Activated CD8-positive, alpha-beta memory T cell treated with anti-CD3 and anti-CD28 coated beads, Interleukin-2, amount 10 ng/mL, durations not matched to agents 7 days and 5 days (primary cell): Measurements from ENCODE around the gene GPATCH4. TPM values are rescaled to one million over a fixed set of nuclear protein-coding genes. Genes with fewer than 3 reads are reported as not detected.
"Not testable (repeated sequence)": the region's sequence is repeated elsewhere in the genome, so short reads cannot be mapped to it uniquely, and the experiment has no call there.

Experiments
- ATAC-seq: fragments of 150-1000 bp; cut with Tn5 transposase; one replicate; pipeline ENCODE4 v1.10.0; 2021; ENCODE audit warnings: moderate library complexity
- CTCF ChIA-PET: fragments of 350-600 bp; sonication (Branson Sonifier 250); formaldehyde crosslinking; loops from one replicate; lab custom pipeline; 2021; ENCODE audit warnings: antibody characterized with exemption; lab: Charles Lee
- DNase-seq: peaks from one replicate; pipeline ENCODE4 v3.0.0-alpha.2; 2020
- H3K27ac Mint-ChIP-seq: one replicate; pipeline ENCODE4 v1.8.0; 2021; ENCODE audit warnings: mild to moderate bottlenecking, mixed read lengths
- H3K27me3 Mint-ChIP-seq: one replicate; pipeline ENCODE4 v1.8.0; 2021; ENCODE audit warnings: mixed read lengths
- H3K36me3 Mint-ChIP-seq: one replicate; pipeline ENCODE4 v1.8.0; 2021; ENCODE audit warnings: mild to moderate bottlenecking, mixed read lengths
- H3K4me1 Mint-ChIP-seq: one replicate; pipeline ENCODE4 v1.8.0; 2021; ENCODE audit warnings: mixed read lengths
- H3K4me3 Mint-ChIP-seq: one replicate; pipeline ENCODE4 v1.8.0; 2021; ENCODE audit warnings: mild to moderate bottlenecking, moderate library complexity, mixed read lengths
- H3K9me3 Mint-ChIP-seq: one replicate; pipeline ENCODE4 v1.8.0; 2022; ENCODE audit warnings: low read depth, mixed read lengths
- total RNA-seq, 2 experiments: library from RNA; stranded (reverse); gene quantifications; one replicate each; pipeline ENCODE4 v1.2.3, GENCODE V29; 2021

GPATCH4 gene
- total RNA-seq, 2 experiments from 2014 or later: 40.5 to 50.9 TPM

DNA sequence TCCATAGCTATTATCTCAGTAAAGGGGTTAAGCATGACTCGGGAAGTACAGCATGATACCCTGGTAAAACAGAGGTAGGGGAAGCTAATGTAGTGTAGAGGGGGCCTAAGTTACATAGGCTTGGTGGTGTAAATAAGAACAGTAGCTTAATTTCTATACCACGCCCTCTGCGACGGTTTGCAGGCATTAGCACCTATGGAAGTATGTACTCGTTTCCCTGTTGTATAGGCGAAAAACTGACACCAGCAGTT lies 10.2 kb downstream of the GPATCH4 start:
- Mint-ChIP-seq H3K27ac (peak overlapping the region; percentile 88), H3K9me3 (no peaks in the 10 kb centered on the region), H3K4me3 (peak overlapping the region; percentile 83), H3K36me3 (peaks cover 12% of the 10 kb centered on the region), H3K4me1 (peaks cover 28% of the 10 kb centered on the region), H3K27me3 (no peaks in the 10 kb centered on the region)
- CTCF ChIA-PET: interaction anchor here (0.8 to 4.2 kb wide), 18 partner anchors 9 to 205 kb away, joined by 3 to 24 read pairs (median 4); partner anchors contain the start of genes CRABP2, GPATCH4 and MEF2D
- no peak for ATAC-seq
- no peak for DNase-seq

DNA sequence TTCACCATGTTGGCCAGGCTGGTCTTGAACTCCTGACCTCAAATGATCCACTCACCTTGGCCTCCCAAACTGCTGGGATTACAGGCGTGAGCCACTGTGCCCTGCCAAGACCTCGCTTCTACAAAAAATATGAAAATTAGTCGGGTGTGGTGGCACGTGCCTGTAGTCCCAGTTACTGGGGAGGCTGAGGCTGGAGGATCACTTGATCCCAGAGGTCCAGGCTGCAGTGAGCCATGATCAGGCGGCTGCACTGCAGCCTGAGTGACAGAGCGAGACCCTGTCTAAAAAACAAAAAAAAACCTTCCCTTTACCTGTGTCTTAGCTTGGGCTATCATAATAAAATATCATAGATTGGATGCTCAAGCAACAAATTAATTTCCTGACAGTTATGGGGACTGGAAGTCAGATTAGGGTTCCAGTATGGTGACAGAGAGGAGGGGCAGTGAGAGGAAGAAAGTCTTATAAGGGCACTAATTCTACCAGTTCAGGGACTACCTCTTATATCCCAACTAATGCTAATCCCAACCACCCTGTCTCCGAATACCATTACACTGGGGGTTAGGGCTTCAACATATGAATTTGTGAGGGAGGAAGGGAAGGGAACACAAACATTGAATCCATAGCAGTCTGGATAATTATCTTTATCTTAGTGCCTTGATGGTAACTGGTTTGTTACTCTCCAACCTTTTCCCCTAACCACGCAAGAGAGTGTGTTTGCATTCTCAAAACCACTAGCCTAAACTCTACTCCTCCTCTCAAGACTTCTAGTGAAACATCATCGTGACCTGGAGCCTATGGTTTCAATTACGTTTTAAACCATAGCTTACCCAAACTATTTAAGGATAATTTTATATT lies 10.7 kb downstream of the GPATCH4 start:
- H3K36me3 Mint-ChIP-seq: peaks cover 12% of the 10 kb centered on the region
- no peak for DNase-seq
- peak overlapping the region; percentile 83 for H3K4me3 Mint-ChIP-seq
- no peaks in the 10 kb centered on the region for H3K27me3 Mint-ChIP-seq
- peaks cover 28% of the 10 kb centered on the region for H3K4me1 Mint-ChIP-seq
- ATAC-seq: no peak
- no peaks in the 10 kb centered on the region for H3K9me3 Mint-ChIP-seq
- H3K27ac Mint-ChIP-seq: peak overlapping the region; percentile 32
- CTCF ChIA-PET: interaction anchor here (0.8 to 4.2 kb wide), 17 partner anchors 9 to 204 kb away, joined by 3 to 24 read pairs (median 5); partner anchors contain the start of genes CRABP2, GPATCH4 and MEF2D

DNA sequence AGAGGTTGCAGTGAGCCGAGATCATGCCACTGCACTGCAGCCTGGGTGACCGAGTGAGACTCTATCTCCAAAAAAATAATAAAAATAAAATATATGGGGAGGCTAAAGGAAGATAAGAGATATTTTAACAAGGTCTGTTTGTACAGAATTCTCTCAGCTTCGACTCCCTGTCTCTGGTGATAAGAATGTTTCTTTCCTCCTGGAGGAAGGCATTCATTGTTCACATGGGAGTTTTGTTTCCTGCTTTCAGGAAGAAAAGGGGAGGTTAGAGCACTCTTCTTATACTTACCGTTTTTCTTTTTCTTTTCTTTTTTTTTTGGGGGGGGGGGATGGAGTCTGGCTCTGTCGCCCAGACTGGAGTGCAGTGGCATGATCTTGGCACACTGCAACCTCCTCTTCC lies 11.7 kb downstream of the GPATCH4 start:
- peaks cover 5% of the 10 kb centered on the region for H3K36me3 Mint-ChIP-seq
- CTCF ChIA-PET: interaction anchor here (0.7 to 3.1 kb wide), 6 partner anchors 13 to 132 kb away, joined by 3 to 17 read pairs (median 4); no protein-coding TSS in a partner anchor
- DNase-seq (no peak), ATAC-seq (no peak)
- no peak overlapping the region for H3K27ac Mint-ChIP-seq
- H3K27me3 Mint-ChIP-seq: no peaks in the 10 kb centered on the region
- no peak overlapping the region for H3K4me3 Mint-ChIP-seq
- no peaks in the 10 kb centered on the region for H3K9me3 Mint-ChIP-seq
- peaks cover 21% of the 10 kb centered on the region for H3K4me1 Mint-ChIP-seq

DNA sequence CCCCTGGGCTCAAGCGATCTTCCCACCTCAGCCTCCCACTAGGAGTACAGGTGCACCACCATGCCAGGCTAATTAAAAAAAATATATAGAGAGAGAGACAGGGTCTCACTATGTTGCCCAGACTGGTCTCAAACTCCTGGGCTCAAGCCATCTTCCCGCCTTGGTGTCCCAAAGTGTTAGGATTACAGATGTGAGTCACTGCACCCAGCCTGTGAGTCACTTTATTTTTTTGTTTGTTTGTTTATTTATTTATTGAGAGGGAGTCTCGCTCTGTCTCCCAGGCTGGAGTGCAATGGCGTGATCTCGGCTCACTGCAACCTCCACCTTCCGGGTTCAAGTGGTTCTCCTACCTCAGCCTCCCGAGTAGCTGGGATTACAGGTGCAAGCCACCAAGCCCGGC lies 13.4 kb downstream of the GPATCH4 start:
- H3K36me3 Mint-ChIP-seq, H3K4me3 Mint-ChIP-seq, DNase-seq, H3K27me3 Mint-ChIP-seq, H3K9me3 Mint-ChIP-seq, H3K27ac Mint-ChIP-seq, ATAC-seq: not testable (repeated sequence)
- CTCF ChIA-PET: interaction anchor here (0.7 to 3.1 kb wide), 3 partner anchors 12 to 202 kb away, joined by 3 to 15 read pairs (median 5); no protein-coding TSS in a partner anchor
- peaks cover 26% of the 10 kb centered on the region for H3K4me1 Mint-ChIP-seq

DNA sequence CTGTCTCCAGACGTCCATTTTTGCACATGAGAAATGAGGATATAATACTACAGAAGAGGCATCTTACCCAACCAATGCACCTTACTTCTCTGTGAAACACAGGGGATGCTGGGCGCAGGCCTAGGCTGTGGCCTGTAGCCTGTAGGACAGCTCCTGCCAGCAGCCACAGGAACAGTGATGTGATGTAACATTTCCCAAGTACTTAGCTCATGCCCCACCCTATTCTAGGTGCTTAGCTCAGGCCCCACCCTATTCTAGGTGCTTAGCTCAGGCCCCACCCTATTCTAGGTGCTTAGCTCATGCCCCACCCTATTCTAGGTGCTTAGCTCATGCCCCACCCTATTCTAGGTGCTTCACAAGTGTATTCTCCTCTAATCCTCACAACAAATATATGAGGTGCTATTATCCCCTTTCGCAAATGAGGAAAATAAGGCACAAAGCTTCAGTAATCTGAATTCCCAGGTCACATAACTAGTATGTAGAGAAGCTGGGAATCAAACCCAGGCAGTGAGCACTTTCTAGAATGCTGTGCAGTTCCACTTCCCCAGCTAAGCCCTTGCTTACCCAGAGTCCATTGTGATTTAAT lies 14.3 kb downstream of the GPATCH4 start:
- peaks cover 26% of the 10 kb centered on the region for H3K4me1 Mint-ChIP-seq
- CTCF ChIA-PET: interaction anchor here (0.9 to 3.6 kb wide), 5 partner anchors 14 to 106 kb away, joined by 3 to 23 read pairs (median 13); partner anchors contain the start of gene GPATCH4
- no peak for DNase-seq
- H3K9me3 Mint-ChIP-seq: no peaks in the 10 kb centered on the region
- no peak for ATAC-seq
- H3K27ac Mint-ChIP-seq: no peak overlapping the region
- no peaks in the 10 kb centered on the region for H3K36me3 Mint-ChIP-seq
- no peaks in the 10 kb centered on the region for H3K27me3 Mint-ChIP-seq
- H3K4me3 Mint-ChIP-seq: no peak overlapping the region

DNA sequence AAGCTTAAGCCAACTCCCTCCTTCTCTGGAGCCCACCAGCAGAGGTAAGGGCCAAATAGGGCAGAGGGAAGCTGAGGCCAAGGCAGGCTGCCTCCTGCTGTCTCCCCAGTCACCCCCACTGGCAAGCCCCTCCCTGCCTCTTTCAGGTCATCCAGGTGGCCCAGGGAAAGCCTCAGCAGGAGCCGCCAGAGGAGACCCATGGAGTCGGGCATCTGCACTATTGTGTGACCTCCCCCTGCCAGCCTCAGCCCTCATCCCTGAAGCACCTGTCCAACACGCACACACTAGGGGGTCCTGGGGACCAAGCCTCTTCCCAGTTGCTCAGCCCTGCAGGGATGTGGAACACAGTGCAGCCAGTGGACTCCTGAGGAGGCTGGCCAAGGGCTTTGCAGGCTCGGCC lies 15.0 kb downstream of the GPATCH4 start:
- H3K27me3 Mint-ChIP-seq: no peaks in the 10 kb centered on the region
- H3K36me3 Mint-ChIP-seq: no peaks in the 10 kb centered on the region
- CTCF ChIA-PET: interaction anchor here (0.9 to 3.6 kb wide), 8 partner anchors 15 to 132 kb away, joined by 3 to 23 read pairs (median 4); partner anchors contain the start of genes GPATCH4 and HAPLN2
- ATAC-seq (no peak), DNase-seq (no peak)
- no peaks in the 10 kb centered on the region for H3K9me3 Mint-ChIP-seq
- H3K4me1 Mint-ChIP-seq: peaks cover 27% of the 10 kb centered on the region
- no peak overlapping the region for H3K27ac Mint-ChIP-seq
- no peak overlapping the region for H3K4me3 Mint-ChIP-seq

DNA sequence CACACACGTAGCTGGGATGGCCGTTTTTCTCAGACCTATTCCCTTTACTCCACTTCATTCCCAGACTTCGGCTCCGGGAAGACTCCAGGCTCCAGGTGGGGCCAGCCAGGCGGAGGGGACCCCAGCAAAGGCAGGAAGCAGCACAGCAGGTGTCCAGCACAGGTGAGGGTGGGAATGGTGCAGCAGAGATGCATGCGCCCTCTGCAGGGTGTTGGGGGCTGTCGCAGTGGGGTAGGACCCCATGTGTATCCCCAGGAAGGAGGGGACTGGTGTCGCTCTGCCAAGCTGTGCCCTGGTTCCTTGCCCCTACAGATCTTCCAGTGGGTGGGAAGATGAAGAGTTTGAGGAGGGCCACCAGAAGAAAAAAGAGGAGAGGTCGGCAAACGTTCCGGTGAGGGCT lies 16.5 kb downstream of the GPATCH4 start:
- Mint-ChIP-seq H3K27me3 (no peaks in the 10 kb centered on the region), H3K4me3 (no peak overlapping the region), H3K4me1 (peaks cover 22% of the 10 kb centered on the region), H3K27ac (no peak overlapping the region), H3K36me3 (no peaks in the 10 kb centered on the region), H3K9me3 (no peaks in the 10 kb centered on the region)
- CTCF ChIA-PET: interaction anchor here (0.9 to 3.6 kb wide), 7 partner anchors 9 to 104 kb away, joined by 3 to 23 read pairs (median 3); partner anchors contain the start of gene GPATCH4
- DNase-seq (no peak), ATAC-seq (no peak)

DNA sequence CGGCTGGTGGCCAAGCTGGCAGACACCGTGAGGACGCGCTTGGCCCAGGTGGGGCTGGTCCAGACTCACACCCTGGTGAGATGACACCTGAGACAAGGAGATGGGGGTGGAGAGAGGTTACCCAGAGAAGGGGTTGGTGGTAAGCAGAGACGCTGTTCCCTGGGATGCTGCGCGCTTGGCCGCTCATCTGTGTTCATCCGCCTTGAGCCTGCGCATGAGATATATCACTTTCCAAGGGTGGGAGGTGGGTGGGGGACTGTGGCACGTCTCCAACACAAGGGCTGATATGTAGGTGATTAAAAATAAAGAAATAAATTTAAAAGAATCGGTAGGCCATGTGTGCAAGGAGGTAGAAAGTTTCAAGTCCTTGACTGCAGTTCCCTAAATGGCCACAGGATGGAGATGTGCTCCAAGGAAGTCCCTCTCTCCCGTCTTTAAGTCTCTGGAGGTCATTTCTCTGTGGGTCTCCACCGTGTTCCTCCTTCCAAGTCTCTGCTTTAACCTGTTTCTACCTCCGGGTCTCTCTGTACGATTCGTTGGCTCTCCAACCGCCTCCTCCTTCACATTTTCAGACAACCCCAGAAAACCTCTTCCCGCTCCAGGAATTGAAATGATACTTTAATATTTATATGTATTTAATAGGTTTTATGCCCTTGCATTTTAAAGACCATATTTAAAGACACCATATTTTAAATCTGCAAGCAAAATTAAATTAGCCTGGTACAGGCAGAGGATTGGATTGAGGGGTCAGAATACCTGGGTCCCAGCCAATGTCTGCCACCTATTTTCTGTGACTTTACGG lies 17.3 kb downstream of the GPATCH4 start:
- no peaks in the 10 kb centered on the region for H3K9me3 Mint-ChIP-seq
- CTCF ChIA-PET: interaction anchor here (1.0 to 3.6 kb wide), 7 partner anchors 9 to 103 kb away, joined by 3 to 30 read pairs (median 9); partner anchors contain the start of gene GPATCH4
- H3K36me3 Mint-ChIP-seq: no peaks in the 10 kb centered on the region
- no peaks in the 10 kb centered on the region for H3K27me3 Mint-ChIP-seq
- no peak overlapping the region for H3K27ac Mint-ChIP-seq
- peak overlapping the region; percentile 82 for H3K4me3 Mint-ChIP-seq
- DNase-seq (peak; percentile 86), ATAC-seq (peak; percentile 35)
- peaks cover 22% of the 10 kb centered on the region for H3K4me1 Mint-ChIP-seq

DNA sequence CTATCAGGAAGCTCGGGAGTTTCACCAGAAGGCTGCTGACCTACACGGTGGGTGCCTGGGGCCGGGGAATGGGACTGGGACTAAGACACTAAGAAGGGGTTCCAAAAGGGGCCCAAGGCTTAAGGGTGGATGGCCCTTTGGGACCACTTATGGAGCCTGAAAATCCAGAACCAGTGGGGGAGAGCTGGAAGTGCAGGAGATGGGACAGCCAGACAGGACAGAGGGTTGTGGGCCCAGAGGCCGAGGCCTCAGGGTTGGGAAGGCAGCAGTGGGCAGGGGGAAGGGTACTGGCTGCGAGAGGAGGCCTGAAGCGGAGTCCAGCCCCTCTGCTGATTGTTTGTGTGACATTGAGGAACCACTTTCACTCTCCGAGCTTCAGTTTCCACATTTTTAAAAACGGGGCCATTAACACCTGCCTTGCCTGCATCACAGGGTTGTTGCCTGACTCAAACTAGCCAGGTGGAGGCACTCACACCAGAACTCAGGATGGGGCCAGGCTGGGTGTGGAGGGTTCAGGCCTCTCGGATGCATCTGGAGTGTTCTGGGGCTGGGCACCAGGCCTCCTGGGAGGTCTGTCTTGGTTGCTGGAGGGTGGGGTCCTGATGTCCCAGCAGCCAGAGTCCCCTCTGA lies 18.8 kb downstream of the GPATCH4 start:
- H3K27me3 Mint-ChIP-seq: no peaks in the 10 kb centered on the region
- H3K27ac Mint-ChIP-seq: peak overlapping the region; percentile 94
- peaks cover 22% of the 10 kb centered on the region for H3K4me1 Mint-ChIP-seq
- no peaks in the 10 kb centered on the region for H3K9me3 Mint-ChIP-seq
- peak; percentile 66 for DNase-seq
- CTCF ChIA-PET: interaction anchor here (1.0 to 3.5 kb wide), 23 partner anchors 9 to 197 kb away, joined by 3 to 38 read pairs (median 6); partner anchors contain the start of genes GPATCH4, IQGAP3, MEF2D and NAXE
- ATAC-seq: peak; percentile 66
- no peaks in the 10 kb centered on the region for H3K36me3 Mint-ChIP-seq
- H3K4me3 Mint-ChIP-seq: peak overlapping the region; percentile 82

DNA sequence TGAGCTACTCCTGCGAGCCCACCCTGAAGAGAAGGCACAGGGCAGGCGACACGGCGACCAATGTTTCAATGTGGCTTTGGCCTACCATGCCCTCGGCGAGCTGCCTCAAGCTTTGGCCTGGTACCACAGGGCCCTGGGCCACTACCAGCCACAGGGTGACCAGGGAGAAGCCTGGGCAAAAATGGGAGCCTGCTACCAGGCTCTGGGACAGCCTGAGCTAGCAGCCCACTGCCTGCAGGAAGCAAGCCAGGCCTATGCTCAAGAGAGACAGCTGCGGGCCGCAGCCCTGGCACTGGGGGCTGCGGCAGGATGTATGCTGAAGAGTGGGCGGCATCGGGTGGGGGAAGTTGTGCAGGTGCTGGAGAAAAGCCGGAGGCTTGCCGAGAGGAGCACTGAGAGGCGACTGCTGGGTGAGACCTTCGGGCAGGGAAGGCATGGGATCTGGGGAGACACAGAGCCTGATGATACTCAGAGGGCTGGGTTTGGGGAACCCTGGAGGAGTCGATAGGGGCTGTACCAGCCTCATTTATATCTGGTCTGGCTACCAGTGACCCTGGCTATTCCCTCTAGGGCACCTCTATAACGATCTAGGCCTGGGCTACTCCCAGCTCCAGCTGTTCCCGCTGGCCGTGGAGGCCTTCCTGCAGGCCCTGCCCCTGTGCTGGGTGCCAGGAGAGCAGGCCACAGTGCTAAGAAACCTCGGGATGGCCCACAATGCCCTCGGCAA lies 19.5 kb downstream of the GPATCH4 start:
- DNase-seq (peak; percentile 71), ATAC-seq (peak; percentile 71)
- Mint-ChIP-seq H3K36me3 (no peaks in the 10 kb centered on the region), H3K27ac (peak overlapping the region; percentile 94), H3K4me3 (peak overlapping the region; percentile 82), H3K9me3 (no peaks in the 10 kb centered on the region), H3K4me1 (peaks cover 22% of the 10 kb centered on the region), H3K27me3 (no peaks in the 10 kb centered on the region)
- CTCF ChIA-PET: interaction anchor here (1.0 to 3.5 kb wide), 26 partner anchors 8 to 196 kb away, joined by 3 to 38 read pairs (median 6); partner anchors contain the start of genes GPATCH4, IQGAP3, MEF2D and NAXE

DNA sequence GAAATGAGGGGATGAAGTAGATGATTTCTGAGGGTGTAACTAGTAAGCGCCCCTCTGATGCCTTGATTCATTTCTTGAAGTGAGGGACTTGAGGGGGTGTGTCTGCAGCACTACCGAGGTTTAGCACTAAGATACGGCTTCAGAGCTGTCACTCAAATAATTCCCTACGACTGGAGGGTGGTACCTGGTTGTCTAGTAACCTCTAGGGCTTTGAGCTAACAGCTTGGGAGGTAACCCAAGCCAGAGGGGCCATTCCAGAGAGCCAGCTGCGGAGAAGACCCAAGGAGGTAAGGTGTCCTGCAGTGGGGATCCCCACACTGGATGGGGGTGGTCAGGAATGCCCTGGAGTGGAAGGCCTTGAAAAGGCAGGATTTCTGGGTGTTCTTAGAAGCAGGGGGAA lies 21.8 kb downstream of the GPATCH4 start, which contains the start of gene TTC24:
TSS of gene TTC24 (plus strand) at position 252 of the 400 bp plus-strand sequence. CDS start 1,642 bp downstream, outside the sequence.
- Mint-ChIP-seq H3K9me3 (no peaks in the 10 kb centered on the region), H3K4me3 (no peak within 1 kb of the TSS), H3K36me3 (no peaks in the 10 kb centered on the region), H3K27ac (no peak within 1 kb of the TSS), H3K4me1 (peaks cover 25% of the 10 kb centered on the region), H3K27me3 (peaks cover 7% of the 10 kb centered on the region)
- no peak for DNase-seq
- no peak for ATAC-seq
- CTCF ChIA-PET: interaction anchor here (0.8 to 2.0 kb wide), 4 partner anchors 21 to 99 kb away, joined by 3 to 7 read pairs (median 5); no protein-coding TSS in a partner anchor
